Activated CD8-positive, alpha-beta memory T cell treated with anti-CD3 and anti-CD28 coated beads, Interleukin-2, amount 10 ng/mL, durations not matched to agents 7 days and 5 days (primary cell): Measurements from ENCODE around the gene MARCHF5. TPM values are rescaled to one million over a fixed set of nuclear protein-coding genes. Genes with fewer than 3 reads are reported as not detected.
A peak's percentile ranks its signal among the peaks of the same experiment; 100 is the strongest.
"Not testable (repeated sequence)": the region's sequence is repeated elsewhere in the genome, so short reads cannot be mapped to it uniquely, and the experiment has no call there.

ENCODE experiments used
- ATAC-seq: fragments of 150-1000 bp; cut with Tn5 transposase; one replicate; pipeline ENCODE4 v1.10.0; 2021; ENCODE audit warnings: moderate library complexity
- CTCF ChIA-PET: fragments of 350-600 bp; sonication (Branson Sonifier 250); formaldehyde crosslinking; loops from one replicate; lab custom pipeline; 2021; ENCODE audit warnings: antibody characterized with exemption; lab: Charles Lee
- DNase-seq: peaks from one replicate; pipeline ENCODE4 v3.0.0-alpha.2; 2020
- H3K27ac Mint-ChIP-seq: one replicate; pipeline ENCODE4 v1.8.0; 2021; ENCODE audit warnings: mild to moderate bottlenecking, mixed read lengths
- H3K27me3 Mint-ChIP-seq: one replicate; pipeline ENCODE4 v1.8.0; 2021; ENCODE audit warnings: mixed read lengths
- H3K36me3 Mint-ChIP-seq: one replicate; pipeline ENCODE4 v1.8.0; 2021; ENCODE audit warnings: mild to moderate bottlenecking, mixed read lengths
- H3K4me1 Mint-ChIP-seq: one replicate; pipeline ENCODE4 v1.8.0; 2021; ENCODE audit warnings: mixed read lengths
- H3K4me3 Mint-ChIP-seq: one replicate; pipeline ENCODE4 v1.8.0; 2021; ENCODE audit warnings: mild to moderate bottlenecking, moderate library complexity, mixed read lengths
- H3K9me3 Mint-ChIP-seq: one replicate; pipeline ENCODE4 v1.8.0; 2022; ENCODE audit warnings: low read depth, mixed read lengths
- total RNA-seq, 2 experiments: library from RNA; stranded (reverse); gene quantifications; one replicate each; pipeline ENCODE4 v1.2.3, GENCODE V29; 2021

Gene MARCHF5
- total RNA-seq, 2 experiments from 2014 or later: 21.7 to 26.4 TPM

DNA sequence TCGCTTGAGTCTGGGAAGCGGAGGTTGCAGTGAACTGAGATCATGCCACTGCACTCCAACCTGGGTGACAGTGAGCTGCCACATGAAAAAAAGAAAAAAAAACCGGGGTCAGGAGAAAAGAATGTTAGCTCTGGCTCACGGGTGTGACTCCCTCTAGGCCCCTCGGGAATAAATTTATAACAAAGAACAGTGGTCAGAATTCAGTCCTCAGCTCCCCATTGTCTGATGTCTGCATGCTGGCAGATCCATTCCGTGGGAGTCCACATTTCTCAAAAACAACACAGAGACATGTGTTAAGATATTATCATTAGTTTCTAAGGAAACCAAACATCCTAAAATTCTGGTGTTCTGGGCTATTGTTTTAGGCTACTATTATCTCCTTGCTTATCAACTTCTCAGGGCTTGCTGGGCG lies 90.6 kb downstream of the MARCHF5 start:
- Mint-ChIP-seq H3K9me3 (no peaks in the 10 kb centered on the region), H3K27me3 (peaks cover 15% of the 10 kb centered on the region), H3K36me3 (no peaks in the 10 kb centered on the region), H3K4me3 (no peak overlapping the region), H3K4me1 (no peaks in the 10 kb centered on the region), H3K27ac (no peak overlapping the region)
- DNase-seq: no peak
- ATAC-seq: no peak
- CTCF ChIA-PET: no interaction called here

DNA sequence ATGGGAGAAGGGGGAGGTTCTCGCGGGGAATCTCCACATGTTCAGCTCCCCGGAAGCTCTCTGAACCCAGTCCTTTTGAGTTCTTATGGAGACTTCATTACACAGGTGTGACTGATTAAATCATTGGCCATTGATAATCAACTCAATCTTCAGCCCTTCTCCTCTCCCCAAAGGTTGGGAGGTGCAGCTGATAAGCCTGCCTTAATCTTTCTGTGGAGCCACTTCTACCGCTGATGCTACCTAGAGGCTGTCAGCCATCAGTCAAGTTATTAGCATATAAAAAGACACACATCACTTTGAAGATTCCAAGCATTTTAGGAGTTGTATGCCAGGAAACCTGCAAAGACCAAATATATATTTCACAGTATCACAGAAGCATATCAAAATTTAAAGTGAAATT lies 91.7 kb downstream of the MARCHF5 start:
- Mint-ChIP-seq H3K4me3 (no peak overlapping the region), H3K36me3 (no peaks in the 10 kb centered on the region), H3K9me3 (no peaks in the 10 kb centered on the region), H3K27me3 (peaks cover 15% of the 10 kb centered on the region), H3K4me1 (no peaks in the 10 kb centered on the region), H3K27ac (no peak overlapping the region)
- no peak for DNase-seq
- CTCF ChIA-PET: no interaction called here
- no peak for ATAC-seq

DNA sequence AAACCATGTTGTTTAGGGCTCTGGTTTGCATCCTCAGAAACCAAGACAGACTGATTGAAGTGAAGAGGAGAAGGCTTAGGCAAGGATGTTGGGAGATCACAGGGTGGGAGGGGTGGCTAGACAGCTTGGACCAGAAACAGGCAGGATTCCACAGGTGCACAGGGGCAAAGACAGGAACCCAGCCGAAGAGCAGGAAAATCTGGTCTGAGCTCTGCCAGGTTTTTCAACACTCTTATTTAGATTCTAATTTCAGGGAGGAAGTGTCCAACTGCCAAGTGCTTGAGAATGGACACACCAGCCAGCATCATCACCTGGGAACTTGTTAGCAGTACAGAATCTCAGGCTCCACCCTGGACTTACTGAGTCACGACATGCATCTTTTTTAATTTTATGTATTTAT lies 93.8 kb downstream of the MARCHF5 start:
- CTCF ChIA-PET: no interaction called here
- H3K27ac Mint-ChIP-seq: no peak overlapping the region
- no peaks in the 10 kb centered on the region for H3K9me3 Mint-ChIP-seq
- no peak for ATAC-seq
- no peak overlapping the region for H3K4me3 Mint-ChIP-seq
- H3K27me3 Mint-ChIP-seq: peaks cover 4% of the 10 kb centered on the region
- H3K36me3 Mint-ChIP-seq: no peaks in the 10 kb centered on the region
- DNase-seq: no peak
- H3K4me1 Mint-ChIP-seq: no peaks in the 10 kb centered on the region

DNA sequence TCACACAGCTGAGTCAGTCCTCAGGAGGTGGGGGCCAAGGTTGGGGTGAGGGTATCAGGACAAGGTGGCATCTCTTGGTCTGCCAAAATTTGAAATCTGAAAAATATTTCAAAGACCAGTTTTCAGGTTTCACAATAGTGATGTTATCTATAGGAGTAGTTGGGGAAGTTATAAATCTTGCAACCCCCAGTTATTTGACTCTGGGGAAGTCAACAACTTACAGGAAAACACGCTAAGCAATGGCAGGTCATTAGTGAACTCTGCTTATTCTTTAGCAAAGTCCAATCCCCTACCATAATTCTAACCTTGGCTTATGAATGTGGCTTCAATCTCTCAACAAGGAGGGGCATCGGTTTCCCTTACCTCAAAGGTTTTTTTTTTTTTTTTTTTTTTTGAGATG lies 94.9 kb downstream of the MARCHF5 start:
- H3K27ac Mint-ChIP-seq: no peak overlapping the region
- CTCF ChIA-PET: no interaction called here
- DNase-seq: no peak
- ATAC-seq: no peak
- no peaks in the 10 kb centered on the region for H3K36me3 Mint-ChIP-seq
- no peaks in the 10 kb centered on the region for H3K4me1 Mint-ChIP-seq
- no peak overlapping the region for H3K4me3 Mint-ChIP-seq
- H3K27me3 Mint-ChIP-seq: peaks cover 2% of the 10 kb centered on the region
- H3K9me3 Mint-ChIP-seq: no peaks in the 10 kb centered on the region

DNA sequence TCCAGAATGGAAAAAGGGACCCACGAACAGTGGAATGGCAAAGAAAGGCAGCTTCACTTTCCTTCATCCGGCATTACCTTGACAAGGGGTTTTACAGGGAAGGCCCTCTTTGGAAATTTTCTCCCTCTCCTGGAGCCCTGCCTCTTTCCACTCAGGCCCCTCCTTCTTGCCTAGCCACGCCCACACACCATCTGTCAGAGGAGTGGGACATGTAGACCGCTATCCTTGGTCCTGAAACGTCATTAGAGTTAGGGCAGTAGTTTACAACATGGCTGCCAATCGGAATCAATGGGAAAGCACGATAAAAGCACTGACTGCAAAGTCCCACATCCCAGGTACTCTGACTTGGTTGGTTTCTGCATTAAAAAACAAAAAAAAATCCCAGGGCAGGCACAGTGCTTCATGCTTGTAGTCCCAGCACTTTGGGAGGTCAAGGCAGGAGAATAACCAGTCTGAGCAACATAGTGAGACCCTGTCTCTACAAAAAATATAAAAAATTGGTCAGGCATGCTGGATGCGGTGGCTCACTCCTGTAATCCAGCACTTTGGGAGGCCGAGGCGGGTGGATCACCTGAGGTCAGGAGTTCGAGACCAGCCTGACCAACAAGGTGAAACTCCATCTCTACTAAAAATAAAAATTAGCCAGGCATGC lies 96.4 kb downstream of the MARCHF5 start:
- peak; percentile 45 for DNase-seq
- H3K4me3 Mint-ChIP-seq: no peak overlapping the region
- H3K27ac Mint-ChIP-seq: no peak overlapping the region
- CTCF ChIA-PET: no interaction called here
- H3K4me1 Mint-ChIP-seq: no peaks in the 10 kb centered on the region
- no peaks in the 10 kb centered on the region for H3K27me3 Mint-ChIP-seq
- ATAC-seq: no peak
- H3K36me3 Mint-ChIP-seq: no peaks in the 10 kb centered on the region
- no peaks in the 10 kb centered on the region for H3K9me3 Mint-ChIP-seq

DNA sequence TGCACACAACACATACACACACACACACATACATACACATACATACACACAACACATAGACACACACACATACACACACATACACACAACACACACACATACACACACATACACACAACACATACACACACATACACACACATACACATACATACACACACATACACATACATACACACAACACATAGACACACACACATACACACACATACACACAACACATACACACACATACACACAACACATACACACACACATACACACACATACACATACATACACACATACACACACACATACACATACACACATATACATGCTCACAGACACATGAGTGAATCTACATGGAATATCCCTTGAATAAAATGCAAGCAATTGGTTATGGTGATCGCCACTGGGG lies 102.2 kb downstream of the MARCHF5 start:
- H3K9me3 Mint-ChIP-seq, CTCF ChIA-PET, DNase-seq, ATAC-seq, H3K27ac Mint-ChIP-seq, H3K4me3 Mint-ChIP-seq, H3K36me3 Mint-ChIP-seq, H3K27me3 Mint-ChIP-seq, H3K4me1 Mint-ChIP-seq: not testable (repeated sequence)

DNA sequence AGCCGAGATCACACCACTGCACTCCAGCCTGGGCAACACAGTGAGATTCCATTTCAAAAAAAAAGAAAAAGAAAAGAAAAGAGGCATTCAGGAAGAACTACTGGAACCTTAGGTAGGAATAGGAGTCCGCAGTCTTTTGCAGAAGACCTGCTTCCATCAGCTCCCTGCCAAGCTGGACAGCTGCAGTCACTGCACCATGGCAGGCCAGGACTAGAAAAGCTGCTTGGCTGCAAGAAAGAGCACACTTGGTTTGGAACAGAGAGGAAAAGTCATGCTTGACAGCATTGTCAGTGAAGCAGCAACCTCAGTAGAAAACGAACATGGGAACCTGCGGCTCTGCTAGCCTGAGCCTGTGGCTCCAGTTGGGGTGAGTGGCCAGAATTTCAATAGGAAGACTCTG lies 104.3 kb downstream of the MARCHF5 start:
- Mint-ChIP-seq H3K27ac (no peak overlapping the region), H3K36me3 (no peaks in the 10 kb centered on the region), H3K4me3 (no peak overlapping the region), H3K9me3 (no peaks in the 10 kb centered on the region), H3K4me1 (no peaks in the 10 kb centered on the region), H3K27me3 (no peaks in the 10 kb centered on the region)
- DNase-seq (no peak), ATAC-seq (no peak)
- CTCF ChIA-PET: no interaction called here

DNA sequence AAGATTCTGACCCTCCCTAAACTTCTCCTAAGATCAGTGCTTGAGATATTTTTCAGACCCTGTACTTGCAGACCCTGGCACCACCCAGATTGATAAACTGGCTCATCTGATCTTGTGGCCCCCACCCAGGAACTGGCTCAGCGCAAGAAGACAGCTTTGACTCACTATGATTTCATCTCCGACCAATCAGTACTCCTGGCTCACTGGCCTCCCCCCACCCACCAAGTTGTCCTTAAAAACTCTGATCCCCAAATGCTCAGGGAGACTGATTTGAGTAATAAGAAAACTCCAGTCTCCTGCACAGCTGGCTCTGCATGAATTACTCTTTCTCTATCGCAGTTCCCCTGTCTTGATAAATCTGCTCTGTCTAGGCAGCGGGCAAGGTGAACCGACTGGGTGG lies 111.3 kb downstream of the MARCHF5 start:
- H3K4me3 Mint-ChIP-seq, H3K4me1 Mint-ChIP-seq, CTCF ChIA-PET, DNase-seq, ATAC-seq, H3K36me3 Mint-ChIP-seq, H3K9me3 Mint-ChIP-seq, H3K27ac Mint-ChIP-seq: not testable (repeated sequence)
- peaks cover 12% of the 10 kb centered on the region for H3K27me3 Mint-ChIP-seq

Other genes with a start within 250 kb of the MARCHF5 start
- 1 to 10 TPM; 3.8 to 4.3 TPM for gene CPEB3, start 89 bp upstream of the MARCHF5 start, total RNA-seq